Measurements from ENCODE around the gene TNFRSF11A. TPM values are rescaled to one million over a fixed set of nuclear protein-coding genes. Genes with fewer than 3 reads are reported as not detected.

TNFRSF11A gene
- polyA plus RNA-seq, 1 donor from 2014 or later = not detected

DNA sequence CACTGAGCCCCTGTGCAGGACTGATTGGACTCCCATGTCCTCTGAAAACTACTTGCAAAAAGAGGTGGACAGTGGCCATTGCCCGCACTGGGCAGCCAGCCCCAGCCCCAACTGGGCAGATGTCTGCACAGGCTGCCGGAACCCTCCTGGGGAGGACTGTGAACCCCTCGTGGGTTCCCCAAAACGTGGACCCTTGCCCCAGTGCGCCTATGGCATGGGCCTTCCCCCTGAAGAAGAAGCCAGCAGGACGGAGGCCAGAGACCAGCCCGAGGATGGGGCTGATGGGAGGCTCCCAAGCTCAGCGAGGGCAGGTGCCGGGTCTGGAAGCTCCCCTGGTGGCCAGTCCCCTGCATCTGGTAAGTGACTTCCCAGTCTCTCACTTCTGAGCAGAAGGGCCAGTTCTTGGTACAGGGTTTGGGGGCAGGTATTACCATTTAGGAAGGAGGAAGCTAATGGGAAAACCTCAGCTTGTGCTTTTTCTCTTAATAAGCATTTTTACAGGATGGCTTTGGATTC, 44.1 kb downstream of the TNFRSF11A start:
- no peaks in the 10 kb centered on the region for H3K36me3 ChIP-seq (ENCODE audit: insufficient read depth, low read length)
- no peak overlapping the region for H3K27ac ChIP-seq (ENCODE audit: low read length)
- no peaks in the 10 kb centered on the region for H3K9me2 ChIP-seq (ENCODE audit: insufficient read depth, low read length)
- no peak overlapping the region for H3K9ac ChIP-seq (ENCODE audit: low read length)
- H3K27me3 ChIP-seq (ENCODE audit: insufficient read depth, low read depth, low read length) = no peaks in the 10 kb centered on the region
- H3K4me3 ChIP-seq (ENCODE audit: low read length) = no peak overlapping the region
- no peak overlapping the region for H2AFZ ChIP-seq (ENCODE audit: low read depth, low read length)
- TF ChIP-seq TAF1 (IDR thresholded peaks at IDR 0.05; ENCODE audit: low read depth) (no peak), EZH2 (IDR thresholded peaks at IDR 0.05; ENCODE audit: borderline replicate concordance, insufficient read depth, low read length, poor library complexity, severe bottlenecking) (no peak), RAD21 (conservative IDR thresholded peaks at IDR 0.05) (no peak), SMC3 (conservative IDR thresholded peaks at IDR 0.05; ENCODE audit: poor library complexity) (no peak), MXI1 (conservative IDR thresholded peaks at IDR 0.05; ENCODE audit: poor library complexity, severe bottlenecking) (no peak), CTCF (IDR thresholded peaks at IDR 0.05; ENCODE audit: poor library complexity, severe bottlenecking) (no peak)
- H3F3A ChIP-seq (ENCODE audit: insufficient read depth, low read length, poor library complexity, severe bottlenecking) = no peaks in the 10 kb centered on the region
- no peaks in the 10 kb centered on the region for H3K9me3 ChIP-seq (ENCODE audit: low read length)
- no peak overlapping the region for H3K4me2 ChIP-seq (ENCODE audit: low read length)
- no peaks in the 10 kb centered on the region for H3K79me2 ChIP-seq (replicated peaks; ENCODE audit: insufficient read depth, low read length)
- no peaks in the 10 kb centered on the region for H4K20me1 ChIP-seq (ENCODE audit: insufficient read depth)

GRCh38 chr18:62370366-62370765, 45.3 kb downstream of the TNFRSF11A start:
- Histone ChIP-seq H3K9me3 (ENCODE audit: low read length) (no peaks in the 10 kb centered on the region), H3K9ac (ENCODE audit: low read length) (no peak overlapping the region), H3K27me3 (ENCODE audit: insufficient read depth, low read depth, low read length) (no peaks in the 10 kb centered on the region), H3K4me3 (ENCODE audit: low read length) (no peak overlapping the region), H2AFZ (ENCODE audit: low read depth, low read length) (no peak overlapping the region), H3K9me2 (ENCODE audit: insufficient read depth, low read length) (no peaks in the 10 kb centered on the region), H4K20me1 (ENCODE audit: insufficient read depth) (no peaks in the 10 kb centered on the region), H3K4me2 (ENCODE audit: low read length) (no peak overlapping the region), H3K79me2 (replicated peaks; ENCODE audit: insufficient read depth, low read length) (no peaks in the 10 kb centered on the region), H3K36me3 (ENCODE audit: insufficient read depth, low read length) (no peaks in the 10 kb centered on the region), H3F3A (ENCODE audit: insufficient read depth, low read length, poor library complexity, severe bottlenecking) (no peaks in the 10 kb centered on the region), H3K27ac (ENCODE audit: low read length) (no peak overlapping the region)
- TF ChIP-seq SMC3 (conservative IDR thresholded peaks at IDR 0.05; ENCODE audit: poor library complexity) = no peak
- TF ChIP-seq MXI1 (conservative IDR thresholded peaks at IDR 0.05; ENCODE audit: poor library complexity, severe bottlenecking) = no peak

DNA sequence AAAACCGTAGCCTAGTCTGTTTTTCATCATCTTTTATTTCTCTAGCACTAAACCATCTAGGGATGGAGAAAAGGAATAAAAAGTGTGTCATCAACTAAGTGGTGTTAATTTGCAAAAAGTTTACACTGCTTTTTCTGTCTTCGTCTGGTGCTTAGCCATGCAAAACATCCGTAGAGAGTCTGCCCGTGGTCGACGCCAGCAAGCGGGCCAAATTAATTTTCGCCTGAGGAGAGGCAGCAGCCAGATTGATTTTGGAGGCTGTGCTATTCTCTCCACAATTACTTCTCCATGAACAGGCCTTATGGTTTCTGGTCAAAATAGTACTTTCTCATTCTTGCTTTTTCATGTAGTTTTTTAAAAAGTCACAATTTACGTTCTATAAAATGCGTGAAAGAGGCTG, 46.3 kb downstream of the TNFRSF11A start:
- no peak overlapping the region for H3K4me3 ChIP-seq (ENCODE audit: low read length)
- H3K9me2 ChIP-seq (ENCODE audit: insufficient read depth, low read length) = no peaks in the 10 kb centered on the region
- H3K9ac ChIP-seq (ENCODE audit: low read length) = no peak overlapping the region
- no peaks in the 10 kb centered on the region for H4K20me1 ChIP-seq (ENCODE audit: insufficient read depth)
- H3K9me3 ChIP-seq (ENCODE audit: low read length) = no peaks in the 10 kb centered on the region
- no peak overlapping the region for H2AFZ ChIP-seq (ENCODE audit: low read depth, low read length)
- H3K79me2 ChIP-seq (replicated peaks; ENCODE audit: insufficient read depth, low read length) = no peaks in the 10 kb centered on the region
- no peaks in the 10 kb centered on the region for H3K36me3 ChIP-seq (ENCODE audit: insufficient read depth, low read length)
- no peaks in the 10 kb centered on the region for H3F3A ChIP-seq (ENCODE audit: insufficient read depth, low read length, poor library complexity, severe bottlenecking)
- H3K4me2 ChIP-seq (ENCODE audit: low read length) = no peak overlapping the region
- no peaks in the 10 kb centered on the region for H3K27me3 ChIP-seq (ENCODE audit: insufficient read depth, low read depth, low read length)
- H3K27ac ChIP-seq (ENCODE audit: low read length) = no peak overlapping the region
- TF ChIP-seq MXI1 (conservative IDR thresholded peaks at IDR 0.05; ENCODE audit: poor library complexity, severe bottlenecking) (no peak), EZH2 (IDR thresholded peaks at IDR 0.05; ENCODE audit: borderline replicate concordance, insufficient read depth, low read length, poor library complexity, severe bottlenecking) (no peak), SMC3 (conservative IDR thresholded peaks at IDR 0.05; ENCODE audit: poor library complexity) (no peak), EP300 (conservative IDR thresholded peaks at IDR 0.05; ENCODE audit: poor library complexity, severe bottlenecking) (no peak)

Measured in neural cell (in vitro differentiated cells).